SK-N-MC (cell line): ENCODE data around the gene TBPL2.

ENCODE experiments used
- EZH2 ChIP-seq: fragments of 200-600 bp; sonication (generic); IDR thresholded peaks from one replicate; pipeline ENCODE4 v1.6.1; 2017; ENCODE audit warnings: antibody characterized with exemption
- FOXP2 ChIP-seq: optimal IDR thresholded peaks from 2 replicates; pipeline ENCODE3; 2011; ENCODE audit warnings: mild to moderate bottlenecking, moderate library complexity; ENCODE audit not compliant: insufficient read depth; ENCODE audit errors: extremely low read length, control extremely low read depth
- POLR2AphosphoS5 ChIP-seq: IDR thresholded peaks from 2 replicates; pipeline ENCODE4 v1.6.1; 2012; ENCODE audit warnings: mild to moderate bottlenecking, low read depth, low read length, borderline replicate concordance

- TF ChIP-seq EZH2 (no peak), POLR2AphosphoS5 (no peak), FOXP2 (no peak)
These were observed 27.7 kb downstream of the TBPL2 start for GRCh38 chr14:55412676-55413075.
